A549 (cell line): ENCODE measurements around the gene SLC24A4. TPM values are rescaled to one million over a fixed set of nuclear protein-coding genes. Genes with fewer than 3 reads are reported as not detected.

Experiments used
- ATAC-seq, 2 experiments: fragments of 200-7000 bp in 1 of 2; fragments of >200 bp in 1 of 2; cut with Nextera tagmentation in 1 of 2; cut with Tn5 transposase in 1 of 2; 3 replicates each; pipeline versions ENCODE4 v1.8.0 to v1.9.1; 2018 to 2020; ENCODE audit warnings: mild to moderate bottlenecking in 1 of 2, moderate library complexity in 1 of 2
- CTCF ChIA-PET: fragments of 300-600 bp; sonication (Branson Sonifier 250); formaldehyde crosslinking; extraction: SDS; loops from one replicate; lab custom pipeline; 2021; ENCODE audit warnings: antibody characterized with exemption, inconsistent platforms; lab: Yijun Ruan, JAX
- POLR2A ChIA-PET: fragments of 350-600 bp; formaldehyde crosslinking; extraction: SDS; loops from one replicate; lab custom pipeline; 2021; ENCODE audit warnings: antibody characterized with exemption, inconsistent platforms; lab: Yijun Ruan, JAX
- DNase-seq, 2 experiments: peaks; one replicate each; pipeline versions ENCODE4 v3.0.0 to v3.0.0-alpha.2; 2011 to 2016; ENCODE audit warnings: low read depth in 1 of 2, low spot score in 1 of 2
- FAIRE-seq: peaks from 2 replicates; lab custom pipeline; 2011; peaks lifted over from hg19 to GRCh38; lab: Jason Lieb, UNC
- H3K27ac ChIP-seq, 2 experiments: fragments of >200 bp; sonication (Bioruptor Twin); formaldehyde crosslinking; 3 replicates each; pipeline ENCODE4 v1.5.1; 2016 to 2017
- H3K4me1 ChIP-seq: fragments of >200 bp; sonication (Bioruptor Twin); formaldehyde crosslinking; 3 replicates; pipeline ENCODE4 v1.6.1; 2016
- H3K4me2 ChIP-seq: fragments of >200 bp; sonication (Bioruptor Twin); formaldehyde crosslinking; 3 replicates; pipeline ENCODE4 v1.6.1; 2016
- H3K4me3 ChIP-seq: fragments of >200 bp; sonication (Bioruptor Twin); formaldehyde crosslinking; 3 replicates; pipeline ENCODE4 v1.5.1; 2016
- H3K9me3 ChIP-seq: fragments of >200 bp; sonication (Bioruptor Twin); formaldehyde crosslinking; 3 replicates; pipeline ENCODE4 v1.6.1; 2016
- CBX8 ChIP-seq: fragments of 200-600 bp; sonication (generic); IDR thresholded peaks from 2 replicates; pipeline ENCODE4 v1.6.1; 2016
- CHD4 ChIP-seq: fragments of 200-600 bp; sonication (generic); IDR thresholded peaks from 2 replicates; pipeline ENCODE4 v1.6.1; 2016; ENCODE audit warnings: antibody characterized with exemption, mild to moderate bottlenecking, borderline replicate concordance
- CTCF ChIP-seq: fragments of >200 bp; sonication (Bioruptor Twin); formaldehyde crosslinking; IDR thresholded peaks from 3 replicates; pipeline ENCODE4 v1.5.1; 2016
- EHMT2 ChIP-seq: fragments of 200-600 bp; sonication (generic); IDR thresholded peaks from 2 replicates; pipeline ENCODE4 v1.6.1; 2016; ENCODE audit warnings: antibody characterized with exemption, low read depth, mild to moderate bottlenecking, moderate library complexity
- ESRRA ChIP-seq: fragments of 150-350 bp; IDR thresholded peaks from 2 replicates; pipeline ENCODE4 v1.6.1; 2014; ENCODE audit warnings: mild to moderate bottlenecking, low read length, borderline replicate concordance
- FOSB ChIP-seq: fragments of 250-450 bp; sonication (Bioruptor Pico); IDR thresholded peaks from 2 replicates; pipeline ENCODE4 v1.5.0; 2020; ENCODE audit warnings: mild to moderate bottlenecking, moderate library complexity
- HEYL ChIP-seq: fragments of 250-450 bp; sonication (Bioruptor Pico); IDR thresholded peaks from 2 replicates; pipeline ENCODE4 v1.8.0; 2021; ENCODE audit warnings: mild to moderate bottlenecking, moderate library complexity
- HOXA7 ChIP-seq: fragments of 250-450 bp; sonication (Bioruptor Pico); IDR thresholded peaks from 2 replicates; pipeline ENCODE4 v1.5.0; 2020; ENCODE audit warnings: mild to moderate bottlenecking, moderate library complexity
- HOXB13 ChIP-seq: fragments of 250-450 bp; sonication (Bioruptor Pico); IDR thresholded peaks from 2 replicates; pipeline ENCODE4 v1.5.0; 2020; ENCODE audit warnings: low read depth, mild to moderate bottlenecking, moderate library complexity
- HOXB5 ChIP-seq: fragments of 250-450 bp; sonication (Bioruptor Pico); IDR thresholded peaks from 2 replicates; pipeline ENCODE4 v1.5.0; 2020; ENCODE audit warnings: mild to moderate bottlenecking, moderate library complexity
- KDM5A ChIP-seq: fragments of 200-600 bp; sonication (generic); IDR thresholded peaks from 2 replicates; pipeline ENCODE4 v1.6.1; 2016; ENCODE audit warnings: antibody characterized with exemption, mild to moderate bottlenecking
- MAFK ChIP-seq: fragments of 450-650 bp; IDR thresholded peaks from 2 replicates; pipeline ENCODE4 v1.6.1; 2014; ENCODE audit not compliant: partially characterized antibody
- MYC ChIP-seq: IDR thresholded peaks from 2 replicates; pipeline ENCODE4 v1.6.1; 2012; ENCODE audit warnings: mild to moderate bottlenecking, inconsistent platforms, low read length, improper control_type of control experiment, borderline replicate concordance
- NPAS2 ChIP-seq: fragments of 250-450 bp; sonication (Bioruptor Pico); IDR thresholded peaks from 2 replicates; pipeline ENCODE4 v1.8.0; 2022; ENCODE audit warnings: mild to moderate bottlenecking, moderate library complexity, borderline replicate concordance
- NR3C1 ChIP-seq: fragments of >200 bp; sonication (Bioruptor Twin); formaldehyde crosslinking; IDR thresholded peaks from 3 replicates; pipeline ENCODE4 v1.6.1; 2017
- PBX3 ChIP-seq: IDR thresholded peaks from 2 replicates; pipeline ENCODE4 v1.6.1; 2012
- PHF8 ChIP-seq: fragments of 200-600 bp; sonication (generic); IDR thresholded peaks from 2 replicates; pipeline ENCODE4 v1.6.1; 2016; ENCODE audit warnings: low read depth, mild to moderate bottlenecking, antibody characterized with exemption, moderate library complexity, borderline replicate concordance
- RAD21 ChIP-seq, 2 experiments: fragments of >200 bp in 1 of 2; sonication (Bioruptor Twin) in 1 of 2; formaldehyde crosslinking in 1 of 2; IDR thresholded peaks in 1 of 2; conservative IDR thresholded peaks in 1 of 2; 2 replicates in 1 of 2; 3 replicates in 1 of 2; pipeline ENCODE4 v1.6.1; 2012 to 2018; ENCODE audit warnings: inconsistent platforms in 1 of 2
- RARB ChIP-seq: fragments of 250-450 bp; sonication (Bioruptor Pico); IDR thresholded peaks from 2 replicates; pipeline ENCODE4 v1.8.0; 2021; ENCODE audit warnings: mild to moderate bottlenecking, moderate library complexity
- RCOR1 ChIP-seq: fragments of 150-350 bp; IDR thresholded peaks from 2 replicates; pipeline ENCODE4 v1.6.1; 2014; ENCODE audit warnings: antibody characterized with exemption, low read length, low read depth
- SMC3 ChIP-seq: fragments of >200 bp; sonication (Bioruptor Twin); formaldehyde crosslinking; IDR thresholded peaks from 3 replicates; pipeline ENCODE4 v1.6.1; 2018; ENCODE audit warnings: inconsistent platforms
- SREBF2 ChIP-seq: fragments of 450-650 bp; IDR thresholded peaks from 2 replicates; pipeline ENCODE4 v1.6.1; 2014; ENCODE audit warnings: mild to moderate bottlenecking, moderate library complexity
- TP53 ChIP-seq: fragments of 250-450 bp; sonication (Bioruptor Pico); IDR thresholded peaks from 2 replicates; pipeline ENCODE4 v1.5.0; 2021; ENCODE audit warnings: mild to moderate bottlenecking, moderate library complexity
- ZNF302 ChIP-seq: fragments of 250-450 bp; sonication (Bioruptor Pico); IDR thresholded peaks from 2 replicates; pipeline ENCODE4 v1.9.0; 2021; ENCODE audit warnings: inconsistent platforms, mild to moderate bottlenecking, moderate library complexity
- WGBS: methylation state at CpG from one replicate; pipeline ENCODE4 v1.1.6; 2017; ENCODE audit errors: missing lambda C conversion rate; 5-methylcytosine and 5-hydroxymethylcytosine counted together
- polyA plus RNA-seq, 4 experiments: library from polyadenylated mRNA; depleted of rRNA in 3 of 4; stranded (reverse); fragments of >200 nt; fragmentation: RNase III in 1 of 4; extraction: RNeasy Plus Mini Kit Qiagen cat#74134 plus additional on column Dnase treatment in 1 of 4; gene quantifications; 2 replicates in 3 of 4; 3 replicates in 1 of 4; pipeline ENCODE4 v1.2.3, GENCODE V29; 2011 to 2017
- TF ChIP-seq, protein P1 (sequence below): fragments of >200 bp; sonication (Bioruptor Twin); formaldehyde crosslinking; IDR thresholded peaks from 2 replicates; pipeline ENCODE4 v1.6.1; 2016
- TF ChIP-seq, protein P2 (sequence below): fragments of 250-450 bp; sonication (Bioruptor Pico); IDR thresholded peaks from 2 replicates; pipeline ENCODE4 v1.5.0; 2020; ENCODE audit warnings: low read depth, mild to moderate bottlenecking, moderate library complexity
- TF ChIP-seq, protein P3 (sequence below): fragments of 150-350 bp; IDR thresholded peaks from 2 replicates; pipeline ENCODE4 v1.6.1; 2014; ENCODE audit warnings: low read depth, mild to moderate bottlenecking, low read length

The SLC24A4 gene
- polyA plus RNA-seq, 2 of the 4 experiments (the other 2 are of a cell fraction), result 0.05 to 0.19 TPM

- 80% methylated on average over 7 of the region's 7 CpGs for WGBS
- FAIRE-seq, result no peak
- no peak for DNase-seq
- POLR2A ChIA-PET, result no interaction called here
- no peak for ATAC-seq
- CTCF ChIA-PET, result interaction anchor here (1.2 to 3.0 kb wide), 2 partner anchors 10 to 326 kb away, joined by 4 to 15 read pairs; no protein-coding TSS in a partner anchor
- no peak for TF ChIP-seq PHF8
- TF ChIP-seq, protein P1, sequence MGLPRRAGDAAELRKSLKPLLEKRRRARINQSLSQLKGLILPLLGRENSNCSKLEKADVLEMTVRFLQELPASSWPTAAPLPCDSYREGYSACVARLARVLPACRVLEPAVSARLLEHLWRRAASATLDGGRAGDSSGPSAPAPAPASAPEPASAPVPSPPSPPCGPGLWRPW, result no peak
- no peak for TF ChIP-seq NR3C1
- no peak for TF ChIP-seq RAD21 (conservative IDR thresholded peaks at IDR 0.05 in 1 of 2, IDR thresholded peaks at IDR 0.05 in 1 of 2)
- TF ChIP-seq NPAS2 (CRISPR knock-in tag), result no peak
- no peak for TF ChIP-seq PBX3
- TF ChIP-seq RCOR1, result no peak
- no peak for TF ChIP-seq EHMT2
- TF ChIP-seq, all 56 proteins: peak for 0
- H3K27ac ChIP-seq, result peak overlapping the region in 1 of 2 experiments; percentile 57; a peak in 2 of 6 replicates
- no peaks in the 10 kb centered on the region for H3K4me1 ChIP-seq
- peaks cover 7% of the 10 kb centered on the region for H3K9me3 ChIP-seq
- H3K4me3 ChIP-seq, result no peak overlapping the region
- H3K4me2 ChIP-seq, result no peak overlapping the region
Measured at GRCh38 chr14:92461891-92462290, 138.9 kb downstream of the SLC24A4 start.

DNA sequence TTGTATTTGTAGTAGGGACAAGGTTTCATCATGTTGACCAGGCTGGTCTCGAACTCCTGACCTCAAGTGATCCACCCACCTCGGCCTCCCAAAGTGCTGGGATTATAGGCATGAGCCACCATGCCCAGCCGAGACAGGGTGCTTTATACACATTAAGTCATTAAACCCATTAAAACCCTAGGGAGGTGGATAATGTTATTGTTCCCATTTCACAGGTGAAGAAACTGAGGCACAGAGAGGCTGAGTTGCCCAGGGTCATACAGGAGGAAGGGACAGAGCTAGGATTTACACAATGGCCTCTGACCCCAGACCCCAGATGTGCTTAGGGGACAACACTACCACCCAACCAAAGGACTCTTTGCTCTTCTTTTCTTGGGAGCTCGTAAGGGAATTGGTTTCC lies 139.6 kb downstream of the SLC24A4 start:
- no peak for DNase-seq
- Histone ChIP-seq H3K9me3 (peaks cover 14% of the 10 kb centered on the region), H3K27ac (no peak overlapping the region)
- CTCF ChIA-PET, result interaction anchor here (0.9 to 3.0 kb wide), 2 partner anchors 18 to 327 kb away, joined by 3 to 15 read pairs; no protein-coding TSS in a partner anchor
- WGBS, result 77% methylated on average over 4 of the region's 4 CpGs
- no peak for TF ChIP-seq SREBF2
- TF ChIP-seq CBX8, result no peak
- no peak for TF ChIP-seq ESRRA
- TF ChIP-seq KDM5A, result no peak
- TF ChIP-seq, all 56 proteins: peak for 0
- ATAC-seq (no peak), FAIRE-seq (no peak)
- POLR2A ChIA-PET, result no interaction called here
- Histone ChIP-seq H3K4me2 (no peak overlapping the region), H3K4me3 (no peak overlapping the region), H3K4me1 (no peaks in the 10 kb centered on the region)

GRCh38 chr14:92463141-92463540 lies 140.2 kb downstream of the SLC24A4 start:
- no peak for ATAC-seq
- ChIA-PET CTCF (interaction anchor here (0.9 to 1.0 kb wide), 2 partner anchors 18 to 37 kb away, joined by 3 read pairs; no protein-coding TSS in a partner anchor), POLR2A (no interaction called here)
- H3K9me3 ChIP-seq, result peaks cover 17% of the 10 kb centered on the region
- 0 out of 6 replicates have a peak overlapping the region, but pooled peaks of 1 of the 2 experiments have one; percentile 13 for H3K27ac ChIP-seq
- H3K4me3 ChIP-seq, result no peak overlapping the region
- 83% methylated on average over 12 of the region's 12 CpGs for WGBS
- FAIRE-seq, result no peak
- TF ChIP-seq HOXB13 (CRISPR knock-in tag) (no peak), SMC3 (no peak), FOSB (CRISPR knock-in tag) (no peak), MYC (no peak), HEYL (CRISPR knock-in tag) (no peak), MAFK (no peak)
- TF ChIP-seq, protein P2, sequence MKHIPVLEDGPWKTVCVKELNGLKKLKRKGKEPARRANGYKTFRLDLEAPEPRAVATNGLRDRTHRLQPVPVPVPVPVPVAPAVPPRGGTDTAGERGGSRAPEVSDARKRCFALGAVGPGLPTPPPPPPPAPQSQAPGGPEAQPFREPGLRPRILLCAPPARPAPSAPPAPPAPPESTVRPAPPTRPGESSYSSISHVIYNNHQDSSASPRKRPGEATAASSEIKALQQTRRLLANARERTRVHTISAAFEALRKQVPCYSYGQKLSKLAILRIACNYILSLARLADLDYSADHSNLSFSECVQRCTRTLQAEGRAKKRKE, result no peak
- no peak for DNase-seq
- no peak overlapping the region for H3K4me2 ChIP-seq
- no peaks in the 10 kb centered on the region for H3K4me1 ChIP-seq

- FAIRE-seq, result no peak
- H3K4me1 ChIP-seq, result no peaks in the 10 kb centered on the region
- no peak overlapping the region for H3K27ac ChIP-seq
- H3K9me3 ChIP-seq, result peaks cover 17% of the 10 kb centered on the region
- no peak for DNase-seq
- POLR2A ChIA-PET, result no interaction called here
- no peak overlapping the region for H3K4me2 ChIP-seq
- CTCF ChIA-PET, result no interaction called here
- H3K4me3 ChIP-seq, result no peak overlapping the region
- WGBS, result 89% methylated on average over 6 of the region's 6 CpGs
- no peak for ATAC-seq
- TF ChIP-seq KDM5A (no peak), CHD4 (no peak), TP53 (CRISPR knock-in tag) (no peak), HOXA7 (CRISPR knock-in tag) (no peak), HOXB5 (CRISPR knock-in tag) (no peak), RARB (CRISPR knock-in tag) (no peak), NR3C1 (no peak), ZNF302 (no peak), CTCF (no peak)
- TF ChIP-seq, protein P1, result no peak
- TF ChIP-seq, protein P3, sequence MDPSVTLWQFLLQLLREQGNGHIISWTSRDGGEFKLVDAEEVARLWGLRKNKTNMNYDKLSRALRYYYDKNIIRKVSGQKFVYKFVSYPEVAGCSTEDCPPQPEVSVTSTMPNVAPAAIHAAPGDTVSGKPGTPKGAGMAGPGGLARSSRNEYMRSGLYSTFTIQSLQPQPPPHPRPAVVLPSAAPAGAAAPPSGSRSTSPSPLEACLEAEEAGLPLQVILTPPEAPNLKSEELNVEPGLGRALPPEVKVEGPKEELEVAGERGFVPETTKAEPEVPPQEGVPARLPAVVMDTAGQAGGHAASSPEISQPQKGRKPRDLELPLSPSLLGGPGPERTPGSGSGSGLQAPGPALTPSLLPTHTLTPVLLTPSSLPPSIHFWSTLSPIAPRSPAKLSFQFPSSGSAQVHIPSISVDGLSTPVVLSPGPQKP, result no peak
Measured at GRCh38 chr14:92464156-92464555, 141.2 kb downstream of the SLC24A4 start.
